ENCODE data around the gene PDZD4.
A peak's percentile ranks its signal among the peaks of the same experiment; 100 is the strongest.

Gene PDZD4, protein sequence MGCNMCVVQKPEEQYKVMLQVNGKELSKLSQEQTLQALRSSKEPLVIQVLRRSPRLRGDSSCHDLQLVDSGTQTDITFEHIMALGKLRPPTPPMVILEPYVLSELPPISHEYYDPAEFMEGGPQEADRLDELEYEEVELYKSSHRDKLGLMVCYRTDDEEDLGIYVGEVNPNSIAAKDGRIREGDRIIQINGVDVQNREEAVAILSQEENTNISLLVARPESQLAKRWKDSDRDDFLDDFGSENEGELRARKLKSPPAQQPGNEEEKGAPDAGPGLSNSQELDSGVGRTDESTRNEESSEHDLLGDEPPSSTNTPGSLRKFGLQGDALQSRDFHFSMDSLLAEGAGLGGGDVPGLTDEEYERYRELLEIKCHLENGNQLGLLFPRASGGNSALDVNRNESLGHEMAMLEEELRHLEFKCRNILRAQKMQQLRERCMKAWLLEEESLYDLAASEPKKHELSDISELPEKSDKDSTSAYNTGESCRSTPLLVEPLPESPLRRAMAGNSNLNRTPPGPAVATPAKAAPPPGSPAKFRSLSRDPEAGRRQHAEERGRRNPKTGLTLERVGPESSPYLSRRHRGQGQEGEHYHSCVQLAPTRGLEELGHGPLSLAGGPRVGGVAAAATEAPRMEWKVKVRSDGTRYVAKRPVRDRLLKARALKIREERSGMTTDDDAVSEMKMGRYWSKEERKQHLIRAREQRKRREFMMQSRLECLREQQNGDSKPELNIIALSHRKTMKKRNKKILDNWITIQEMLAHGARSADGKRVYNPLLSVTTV

GRCh38 chrX:153829799-153830639, at the start of gene PDZD4:
Gene PDZD4 (minus strand): TSS chrX:153830544. CDS start chrX:153830298, 246 bp downstream.
- no peak for DNase-seq (ENCODE audit: low read depth in 2 of 2)

GRCh38 chrX:153879741-153880439, 49.5 kb upstream of the PDZD4 start:
- no peak for DNase-seq (ENCODE audit: low read depth in 2 of 2)

GRCh38 chrX:153878969-153879653, 48.8 kb upstream of the PDZD4 start:
- no peak for DNase-seq (ENCODE audit: low read depth in 2 of 2)

DNA sequence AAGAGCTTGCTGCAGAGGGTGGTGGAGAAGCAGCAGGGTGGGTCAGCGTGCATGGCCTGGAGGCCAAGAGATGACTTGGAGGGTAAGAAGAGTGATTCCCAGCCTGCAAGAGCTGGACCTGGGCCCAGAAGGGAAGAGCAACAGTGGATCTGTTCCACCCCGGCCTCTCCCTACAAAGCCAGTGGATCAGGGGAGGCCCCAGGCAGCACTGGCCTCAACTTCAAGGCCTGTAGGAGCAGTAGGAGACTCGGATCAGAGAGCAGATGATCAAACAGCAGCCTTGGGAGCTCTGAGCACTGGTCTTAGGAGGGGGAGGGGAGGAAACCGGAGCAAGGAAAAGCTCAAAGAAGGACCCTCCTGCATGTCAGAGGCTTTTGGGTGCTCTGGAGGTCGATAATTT, 48.0 kb upstream of the PDZD4 start:
- DNase-seq (ENCODE audit: low read depth in 2 of 2): no peak

GRCh38 chrX:153877571-153878261, 47.4 kb upstream of the PDZD4 start:
- no peak for DNase-seq (ENCODE audit: low read depth in 2 of 2)

DNA sequence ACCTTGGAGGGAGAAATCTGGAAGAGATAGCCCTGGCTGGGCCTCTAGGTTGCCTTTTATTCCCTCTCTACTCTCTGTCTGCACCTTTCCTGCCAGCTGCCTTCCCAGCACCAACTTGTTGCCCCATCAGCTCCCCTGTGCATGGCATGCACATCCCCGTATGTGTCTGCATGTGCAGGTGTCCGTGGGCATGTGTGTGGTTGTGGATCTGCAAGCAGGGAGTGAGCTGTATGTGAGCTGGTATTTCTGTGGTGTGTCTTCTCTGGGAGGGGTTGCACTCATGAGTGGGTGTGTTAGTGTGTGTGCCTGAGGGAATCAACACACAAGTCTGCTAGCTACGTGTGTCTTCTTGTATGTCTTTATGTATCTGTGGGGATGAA, 45.8 kb upstream of the PDZD4 start:
- DNase-seq (ENCODE audit: low read depth in 2 of 2): no peak

DNA sequence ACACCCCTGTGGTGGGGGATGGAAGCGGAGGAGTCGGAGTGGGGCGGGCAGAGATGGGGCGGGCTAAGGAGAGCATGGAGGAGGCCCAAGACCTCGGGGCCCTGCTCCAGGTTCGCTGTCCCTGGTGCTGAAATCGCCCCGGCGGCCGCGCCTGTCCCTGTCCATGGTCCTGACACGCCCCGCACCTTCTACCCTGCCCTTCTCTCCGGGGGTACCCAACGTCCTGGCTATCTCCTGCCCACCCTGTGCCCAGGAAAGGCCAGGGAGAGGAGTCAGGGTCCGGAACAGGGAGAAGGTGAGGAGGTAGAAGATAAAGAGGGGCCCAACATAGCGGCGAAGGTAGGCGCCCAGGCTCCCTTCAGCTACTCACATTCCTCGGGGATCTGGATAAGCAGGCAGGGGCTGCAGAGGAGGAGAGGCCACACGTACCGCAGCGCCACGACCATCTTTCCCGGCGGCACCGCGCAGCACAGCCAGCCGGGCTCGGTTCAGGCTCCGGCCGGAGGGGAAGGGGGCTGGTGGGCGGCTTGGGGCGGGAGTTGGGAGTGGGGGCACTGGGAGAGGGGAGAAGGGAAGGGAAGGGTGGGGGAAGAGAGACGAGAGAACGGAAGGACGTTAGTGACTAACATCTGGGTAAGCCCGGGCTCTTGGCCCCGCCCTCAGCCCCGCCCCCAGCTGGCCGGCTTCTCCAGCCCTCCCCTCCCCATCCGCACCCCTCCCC, 45.2 kb upstream of the PDZD4 start:
- DNase-seq (ENCODE audit: low read depth in 2 of 2): peak; percentile 32 to 42

DNA sequence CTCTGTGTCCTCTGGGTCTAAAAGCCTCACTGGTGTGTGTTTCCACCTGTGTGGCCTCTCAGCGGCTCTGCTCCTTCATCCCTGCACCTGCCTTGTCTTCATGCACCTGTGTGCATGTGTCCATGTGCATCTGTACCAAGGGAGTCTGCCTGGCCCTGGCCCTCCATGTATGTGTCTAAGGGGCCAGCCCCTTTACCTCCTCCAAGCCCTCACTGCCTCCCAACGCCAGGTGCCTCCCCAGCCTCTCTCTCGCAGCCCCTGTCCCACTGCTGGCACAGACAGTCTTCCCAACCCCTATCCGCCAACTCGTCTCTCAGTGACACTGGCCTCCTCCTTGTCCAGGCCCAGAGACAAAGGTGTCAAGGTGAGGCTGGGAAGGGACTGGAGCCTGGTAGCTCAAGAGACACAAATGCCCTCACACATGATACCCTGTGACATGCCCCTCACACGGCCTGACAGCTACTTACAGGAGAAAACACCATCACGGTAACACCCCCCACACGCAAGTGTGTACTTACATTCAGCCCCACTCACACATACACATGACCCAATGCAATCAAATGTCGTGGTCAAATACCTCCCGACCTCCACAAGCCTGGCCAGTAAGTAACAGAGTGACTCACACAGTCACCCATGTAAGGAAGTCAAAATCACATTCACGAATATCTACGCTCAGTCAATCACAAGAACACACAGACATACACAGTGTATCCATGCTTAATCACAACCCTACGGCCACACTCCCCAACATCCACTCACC, 44.2 kb upstream of the PDZD4 start:
- no peak for DNase-seq (ENCODE audit: low read depth in 2 of 2)

GRCh38 chrX:153874085-153874365, 43.7 kb upstream of the PDZD4 start:
- no peak for DNase-seq (ENCODE audit: low read depth in 2 of 2)

DNA sequence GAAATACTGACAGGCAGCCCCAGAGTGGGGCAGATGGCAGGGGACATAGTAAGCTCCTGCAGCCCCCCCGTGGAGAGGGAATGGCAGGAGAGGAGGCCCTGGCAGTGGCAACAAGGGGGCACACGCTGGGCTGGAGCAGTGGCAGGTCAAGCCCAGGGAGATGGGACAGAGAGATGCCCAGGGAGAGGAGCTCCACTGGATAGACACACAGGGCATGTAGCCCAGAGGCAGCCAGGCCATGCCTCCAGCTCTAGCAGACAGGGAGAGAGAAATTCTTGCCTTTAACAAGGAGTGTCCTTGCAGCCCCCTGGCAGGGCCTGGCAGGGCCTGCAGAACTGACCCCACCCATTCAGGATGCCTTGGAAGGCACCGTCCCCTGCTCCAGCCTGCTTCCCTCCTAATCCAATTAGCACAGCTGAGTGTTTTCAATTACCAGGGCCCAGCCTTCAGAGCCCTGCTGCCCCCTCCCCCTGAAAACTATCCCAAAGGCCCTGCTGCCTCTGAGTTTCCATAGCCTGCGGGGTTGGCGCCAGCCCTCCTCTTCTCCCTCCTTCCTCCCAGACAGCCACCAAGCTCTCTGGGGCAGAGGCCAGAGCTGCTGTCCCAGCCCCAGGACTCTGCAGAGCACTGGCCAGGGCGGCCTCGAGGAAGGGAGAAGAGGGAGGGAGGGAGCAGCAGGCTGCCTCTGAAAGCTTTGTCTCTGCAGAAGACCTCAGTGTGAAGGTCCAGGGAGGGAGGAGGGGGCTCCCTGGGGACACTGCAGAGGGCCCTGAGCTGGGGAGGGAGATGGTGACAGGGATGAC, 43.1 kb upstream of the PDZD4 start:
- no peak for DNase-seq (ENCODE audit: low read depth in 2 of 2)

- DNase-seq (ENCODE audit: low read depth in 2 of 2): no peak
Observed at GRCh38 chrX:153871946-153872878, 41.9 kb upstream of the PDZD4 start.

DNA sequence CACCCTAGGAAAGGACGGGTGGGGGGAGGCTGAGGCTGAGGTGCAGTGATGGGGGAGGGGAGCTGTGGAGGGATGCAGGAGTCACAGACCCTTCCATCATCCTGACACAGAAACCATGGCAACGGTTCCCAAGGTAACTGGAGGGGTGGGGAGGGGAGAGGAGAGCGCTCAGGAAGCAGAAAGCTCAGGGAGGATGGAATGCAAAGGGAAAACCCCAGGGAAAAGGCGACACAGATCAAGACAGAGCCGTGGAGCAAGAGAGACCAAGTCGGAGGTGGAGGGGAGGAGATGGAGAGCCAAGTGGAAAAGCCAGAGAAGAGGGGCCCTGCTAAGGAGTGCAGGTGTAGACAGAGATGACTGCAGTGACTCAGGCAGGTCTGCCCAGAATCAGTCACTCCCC, 41.1 kb upstream of the PDZD4 start:
- DNase-seq (ENCODE audit: low read depth in 2 of 2): no peak

DNA sequence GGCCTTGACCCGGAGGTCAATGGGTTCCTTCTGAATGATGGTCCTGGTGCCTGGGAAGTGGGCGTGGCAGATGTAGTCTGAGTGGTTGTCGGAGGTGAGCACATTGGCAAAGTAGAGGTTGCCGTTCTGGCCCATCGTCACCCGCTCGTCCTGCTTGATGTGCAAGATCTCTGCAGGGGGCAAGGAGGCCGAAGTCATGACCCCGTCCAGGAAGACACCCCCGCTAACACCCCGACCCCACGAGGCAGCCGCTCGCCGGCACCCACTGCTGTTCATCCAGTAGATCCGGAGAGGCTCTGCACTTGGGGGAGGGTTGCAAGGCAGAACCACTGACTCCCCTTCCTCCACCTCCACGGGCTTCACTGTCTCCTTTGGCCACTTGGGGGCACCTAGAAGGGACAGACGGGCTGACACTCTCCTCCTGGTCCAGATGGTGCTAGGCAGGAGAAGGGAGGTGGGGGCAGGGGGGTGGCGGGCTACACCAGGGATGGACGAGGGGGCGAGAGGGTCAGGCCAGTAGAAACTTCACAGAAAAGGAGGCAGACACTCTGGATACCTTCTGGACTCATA, 40.5 kb upstream of the PDZD4 start:
- DNase-seq (ENCODE audit: low read depth in 2 of 2): no peak

GRCh38 chrX:153870288-153870690, 39.9 kb upstream of the PDZD4 start:
- DNase-seq (ENCODE audit: low read depth in 2 of 2): no peak

DNA sequence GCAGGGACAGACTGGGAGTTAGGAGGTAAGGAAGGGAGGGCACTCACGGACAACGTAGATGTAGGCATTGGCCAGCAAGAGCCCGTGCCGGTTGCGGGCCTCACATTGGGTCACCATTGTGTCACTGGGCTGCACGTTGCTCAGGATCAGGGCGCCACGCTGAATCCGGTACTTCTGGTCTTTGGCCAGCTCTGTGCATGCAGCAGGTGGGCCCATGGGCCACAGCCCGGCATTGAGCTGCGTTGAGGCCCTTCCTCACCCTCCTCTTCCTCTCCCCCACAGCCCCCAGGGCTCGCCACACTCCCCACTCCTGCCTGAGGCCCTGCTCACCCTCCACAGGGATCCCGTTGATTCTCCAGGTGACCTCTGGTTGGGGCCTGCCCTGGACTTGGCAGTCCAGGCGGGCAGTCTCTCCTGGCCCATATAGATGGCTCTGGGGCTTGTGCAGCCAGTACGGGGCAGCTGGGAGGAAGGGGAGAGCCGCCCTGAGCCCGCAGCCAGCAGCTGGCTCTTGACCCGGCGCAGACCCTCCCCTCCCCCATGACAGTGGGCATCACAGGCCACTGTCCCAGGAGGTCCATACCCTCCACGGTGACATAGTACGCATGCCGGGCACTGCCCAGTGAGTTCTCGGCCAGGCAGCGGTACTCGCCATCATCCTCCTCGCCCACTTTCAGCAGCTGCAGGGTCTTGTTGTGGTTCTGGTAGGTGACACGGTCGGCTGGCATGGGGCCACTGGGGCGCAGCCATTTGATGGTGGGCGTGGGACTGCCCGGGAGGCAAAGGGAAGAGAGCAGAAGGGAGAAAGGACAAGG, 39.3 kb upstream of the PDZD4 start:
- no peak for DNase-seq (ENCODE audit: low read depth in 2 of 2)

Data from stimulated activated CD8-positive, alpha-beta memory T cell treated with anti-CD3 and anti-CD28 coated beads, Interleukin-2, amount 100 ng/mL, for 48 hours (primary cell).